GM12878 (cell line): ENCODE data around the gene HSD17B2. TPM values are rescaled to one million over a fixed set of nuclear protein-coding genes. Genes with fewer than 3 reads are reported as not detected.

Experiments used
- ATAC-seq: fragments of 200-7000 bp; cut with Tn5 transposase; 3 replicates; pipeline ENCODE4 v1.9.1; 2020; ENCODE audit warnings: mild to moderate bottlenecking, moderate library complexity
- BruUV-seq: library from RNA; stranded (reverse); fragments of 400-500 nt; replicated peaks from 2 replicates; lab custom pipeline; 2021; lab: Mats Ljungman, UMichigan
- CTCF ChIA-PET: fragments of 300-600 bp; sonication (Branson Sonifier 250); formaldehyde crosslinking; extraction: SDS; loops from one replicate; lab custom pipeline; 2021; ENCODE audit warnings: inconsistent platforms; lab: Yijun Ruan, JAX
- POLR2A ChIA-PET: fragments of 350-600 bp; formaldehyde crosslinking; extraction: SDS; loops from one replicate; lab custom pipeline; 2021; ENCODE audit warnings: inconsistent platforms; lab: Charles Lee
- RAD21 ChIA-PET: fragments of 300-600 bp; sonication (Branson Sonifier 250); formaldehyde crosslinking; loops from one replicate; lab custom pipeline; 2023; ENCODE audit warnings: antibody characterized with exemption; ENCODE audit not compliant: unreplicated experiment; lab: Charles Lee
- SMC1A ChIA-PET: fragments of 300-600 bp; sonication (Branson Sonifier 250); formaldehyde crosslinking; loops from one replicate; lab custom pipeline; 2023; ENCODE audit not compliant: unreplicated experiment, uncharacterized antibody; lab: Charles Lee
- DNase-seq: peaks from one replicate; pipeline ENCODE4 v3.0.0-alpha.2; 2011; ENCODE audit warnings: low read depth, low spot score
- FAIRE-seq: peaks from 3 replicates; lab custom pipeline; 2011; peaks lifted over from hg19 to GRCh38; lab: Jason Lieb, UNC
- H2AFZ ChIP-seq: 2 replicates; pipeline ENCODE4 v1.6.0; 2011; ENCODE audit warnings: low read depth, low read length, control low read depth; ENCODE audit not compliant: control insufficient read depth
- H3K27ac ChIP-seq: 2 replicates; pipeline ENCODE4 v1.5.1; 2011; ENCODE audit warnings: control low read depth; ENCODE audit not compliant: control insufficient read depth, insufficient read depth
- H3K27me3 ChIP-seq, 2 experiments: replicated peaks in 1 of 2; 2 replicates each; pipeline versions ENCODE4 v1.6.0 to v1.6.1; 2011; ENCODE audit warnings: low read length in 1 of 2; ENCODE audit not compliant: control insufficient read depth in 2 of 2, insufficient read depth in 2 of 2
- H3K36me3 ChIP-seq, 2 experiments: 2 replicates each; pipeline ENCODE4 v1.5.1; 2011; ENCODE audit warnings: low read length in 1 of 2; ENCODE audit not compliant: control insufficient read depth in 2 of 2, insufficient read depth in 2 of 2
- H3K4me1 ChIP-seq: 2 replicates; pipeline ENCODE4 v1.6.1; 2011; ENCODE audit warnings: mild to moderate bottlenecking, low read length, moderate library complexity, mixed read lengths; ENCODE audit not compliant: control insufficient read depth, insufficient read depth
- H3K4me2 ChIP-seq: 2 replicates; pipeline ENCODE4 v1.6.0; 2011; ENCODE audit warnings: control low read depth; ENCODE audit not compliant: control insufficient read depth, insufficient read depth
- H3K4me3 ChIP-seq: fragments of 200-600 bp; sonication (generic); 2 replicates; pipeline ENCODE4 v1.5.1; 2016
- H3K79me2 ChIP-seq: 2 replicates; pipeline ENCODE4 v1.6.0; 2011; ENCODE audit warnings: low read length; ENCODE audit not compliant: control insufficient read depth, insufficient read depth
- H3K9ac ChIP-seq: 2 replicates; pipeline ENCODE4 v1.8.0; 2011; ENCODE audit warnings: low read length, control low read depth, mixed read lengths; ENCODE audit not compliant: control insufficient read depth, insufficient read depth
- H3K9me3 ChIP-seq: replicated peaks from 3 replicates; pipeline ENCODE4 v1.5.1; 2011; ENCODE audit warnings: mild to moderate bottlenecking, low read length; ENCODE audit not compliant: control insufficient read depth, insufficient read depth
- H4K20me1 ChIP-seq: 2 replicates; pipeline ENCODE4 v1.6.0; 2011; ENCODE audit not compliant: control insufficient read depth, insufficient read depth
- ATF2 ChIP-seq: IDR thresholded peaks from 2 replicates; pipeline ENCODE4 v1.6.1; 2012; ENCODE audit warnings: low read length, inconsistent platforms
- CBFB ChIP-seq: IDR thresholded peaks from 2 replicates; pipeline ENCODE4 v1.6.1; 2016; ENCODE audit warnings: antibody characterized with exemption, low read depth
- GATAD2B ChIP-seq: fragments of 450-650 bp; conservative IDR thresholded peaks from 2 replicates; pipeline ENCODE4 v1.6.1; 2017; ENCODE audit warnings: low read depth, mild to moderate bottlenecking, moderate library complexity
- IRF4 ChIP-seq: IDR thresholded peaks from 2 replicates; pipeline ENCODE4 v1.6.1; 2011; ENCODE audit warnings: low read depth, low read length
- LARP7 ChIP-seq: fragments of 450-650 bp; IDR thresholded peaks from 2 replicates; pipeline ENCODE4 v1.6.1; 2017; ENCODE audit warnings: mild to moderate bottlenecking
- NFYA ChIP-seq: IDR thresholded peaks from 2 replicates; pipeline ENCODE4 v1.6.1; 2011; ENCODE audit warnings: low read depth, mild to moderate bottlenecking, low read length, improper control_type of control experiment, borderline replicate concordance
- NKRF ChIP-seq: fragments of 450-650 bp; conservative IDR thresholded peaks from 2 replicates; pipeline ENCODE4 v1.6.1; 2017; ENCODE audit warnings: mild to moderate bottlenecking, moderate library complexity
- SP1 ChIP-seq: IDR thresholded peaks from one replicate; pipeline ENCODE4 v1.6.1; 2011; ENCODE audit warnings: low read depth, low read length
- STAT3 ChIP-seq: IDR thresholded peaks from 2 replicates; pipeline ENCODE4 v1.6.1; 2011; ENCODE audit warnings: low read depth, low read length, improper control_type of control experiment
- TBL1XR1 ChIP-seq: IDR thresholded peaks from 2 replicates; pipeline ENCODE4 v1.6.1; 2012; ENCODE audit warnings: low read depth, low read length, improper control_type of control experiment
- ZNF24 ChIP-seq: fragments of 450-650 bp; IDR thresholded peaks from 2 replicates; pipeline ENCODE4 v1.6.1; 2017; ENCODE audit warnings: antibody characterized with exemption, mild to moderate bottlenecking
- WGBS: methylation state at CpG from one replicate; pipeline ENCODE4 v1.1.6; 2016; ENCODE audit warnings: low lambda C conversion rate; ENCODE audit not compliant: insufficient replicate concordance, insufficient coverage; ENCODE audit errors: missing lambda C conversion rate; 5-methylcytosine and 5-hydroxymethylcytosine counted together
- in situ Hi-C: fragments of 300-500 bp; cut with MboI; formaldehyde crosslinking; loops from 9 replicates; pipeline ENCODE4 v1.14.3; 2018; ENCODE audit warnings: mixed read lengths
- intact Hi-C: fragments of 100-400 bp; cut with micrococcal nuclease; formaldehyde crosslinking; loops from one replicate; pipeline ENCODE4 v1.14.2; 2022; ENCODE audit not compliant: unreplicated experiment
- polyA plus RNA-seq, 11 experiments: library from polyadenylated mRNA; depleted of rRNA in 4 of 11; unstranded in 6 of 11; stranded (reverse) in 5 of 11; fragments of >200 nt; fragmentation: Nextera tagmentation in 4 of 11; fragmentation: Illumina TruSeq in 1 of 11; extraction: Ambion mirVana in 4 of 11; extraction: Trizol in 1 of 11; gene quantifications; 1 replicate in 1 of 11; 2 replicates in 10 of 11; pipeline versions ENCODE4 v1.2.1 to v1.2.3, GENCODE V29; 2011 to 2016; ENCODE audit warnings: inconsistent platforms in 2 of 11, missing spikeins in 2 of 11, low read depth in 1 of 11
- total RNA-seq, 4 experiments: library from RNA; depleted of rRNA in 3 of 4; stranded (reverse); fragments of >200 nt in 3 of 4; fragmentation: Illumina TruSeq in 1 of 4; extraction: Trizol in 1 of 4; gene quantifications; 2 replicates each; pipeline versions ENCODE4 v1.2.1 to v1.2.3, GENCODE V29; 2013 to 2021
- TF ChIP-seq, protein P1 (sequence below): fragments of 450-650 bp; IDR thresholded peaks from 2 replicates; pipeline ENCODE4 v1.6.1; 2018; ENCODE audit warnings: borderline replicate concordance, mild to moderate bottlenecking; ENCODE audit not compliant: partially characterized antibody
- TF ChIP-seq, protein P2 (sequence below): fragments of 450-650 bp; IDR thresholded peaks from 2 replicates; pipeline ENCODE4 v1.6.1; 2017; ENCODE audit warnings: mild to moderate bottlenecking
- TF ChIP-seq, protein P3 (sequence below): IDR thresholded peaks from 2 replicates; pipeline ENCODE4 v1.6.1; 2011; ENCODE audit warnings: borderline replicate concordance, low read depth, mild to moderate bottlenecking, moderate library complexity, low read length; ENCODE audit not compliant: insufficient read depth, poor library complexity, severe bottlenecking

Gene HSD17B2
- total and polyA plus RNA-seq, 10 of the 15 experiments (the other 5 are each of a cell fraction or from before 2014, with no cell fraction given): not detected

- TF ChIP-seq, protein P1, sequence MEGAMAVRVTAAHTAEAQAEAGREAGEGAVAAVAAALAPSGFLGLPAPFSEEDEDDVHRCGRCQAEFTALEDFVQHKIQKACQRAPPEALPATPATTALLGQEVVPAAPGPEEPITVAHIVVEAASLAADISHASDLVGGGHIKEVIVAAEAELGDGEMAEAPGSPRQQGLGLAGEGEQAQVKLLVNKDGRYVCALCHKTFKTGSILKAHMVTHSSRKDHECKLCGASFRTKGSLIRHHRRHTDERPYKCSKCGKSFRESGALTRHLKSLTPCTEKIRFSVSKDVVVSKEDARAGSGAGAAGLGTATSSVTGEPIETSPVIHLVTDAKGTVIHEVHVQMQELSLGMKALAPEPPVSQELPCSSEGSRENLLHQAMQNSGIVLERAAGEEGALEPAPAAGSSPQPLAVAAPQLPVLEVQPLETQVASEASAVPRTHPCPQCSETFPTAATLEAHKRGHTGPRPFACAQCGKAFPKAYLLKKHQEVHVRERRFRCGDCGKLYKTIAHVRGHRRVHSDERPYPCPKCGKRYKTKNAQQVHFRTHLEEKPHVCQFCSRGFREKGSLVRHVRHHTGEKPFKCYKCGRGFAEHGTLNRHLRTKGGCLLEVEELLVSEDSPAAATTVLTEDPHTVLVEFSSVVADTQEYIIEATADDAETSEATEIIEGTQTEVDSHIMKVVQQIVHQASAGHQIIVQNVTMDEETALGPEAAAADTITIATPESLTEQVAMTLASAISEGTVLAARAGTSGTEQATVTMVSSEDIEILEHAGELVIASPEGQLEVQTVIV: no peak
- no peak for TF ChIP-seq SP1
- no peak for TF ChIP-seq ZNF24
- TF ChIP-seq, protein P2, sequence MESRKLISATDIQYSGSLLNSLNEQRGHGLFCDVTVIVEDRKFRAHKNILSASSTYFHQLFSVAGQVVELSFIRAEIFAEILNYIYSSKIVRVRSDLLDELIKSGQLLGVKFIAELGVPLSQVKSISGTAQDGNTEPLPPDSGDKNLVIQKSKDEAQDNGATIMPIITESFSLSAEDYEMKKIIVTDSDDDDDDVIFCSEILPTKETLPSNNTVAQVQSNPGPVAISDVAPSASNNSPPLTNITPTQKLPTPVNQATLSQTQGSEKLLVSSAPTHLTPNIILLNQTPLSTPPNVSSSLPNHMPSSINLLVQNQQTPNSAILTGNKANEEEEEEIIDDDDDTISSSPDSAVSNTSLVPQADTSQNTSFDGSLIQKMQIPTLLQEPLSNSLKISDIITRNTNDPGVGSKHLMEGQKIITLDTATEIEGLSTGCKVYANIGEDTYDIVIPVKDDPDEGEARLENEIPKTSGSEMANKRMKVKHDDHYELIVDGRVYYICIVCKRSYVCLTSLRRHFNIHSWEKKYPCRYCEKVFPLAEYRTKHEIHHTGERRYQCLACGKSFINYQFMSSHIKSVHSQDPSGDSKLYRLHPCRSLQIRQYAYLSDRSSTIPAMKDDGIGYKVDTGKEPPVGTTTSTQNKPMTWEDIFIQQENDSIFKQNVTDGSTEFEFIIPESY: no peak
These were observed 46.2 kb downstream of the HSD17B2 start (continued) for GRCh38 chr16:82081264-82081663.

DNA sequence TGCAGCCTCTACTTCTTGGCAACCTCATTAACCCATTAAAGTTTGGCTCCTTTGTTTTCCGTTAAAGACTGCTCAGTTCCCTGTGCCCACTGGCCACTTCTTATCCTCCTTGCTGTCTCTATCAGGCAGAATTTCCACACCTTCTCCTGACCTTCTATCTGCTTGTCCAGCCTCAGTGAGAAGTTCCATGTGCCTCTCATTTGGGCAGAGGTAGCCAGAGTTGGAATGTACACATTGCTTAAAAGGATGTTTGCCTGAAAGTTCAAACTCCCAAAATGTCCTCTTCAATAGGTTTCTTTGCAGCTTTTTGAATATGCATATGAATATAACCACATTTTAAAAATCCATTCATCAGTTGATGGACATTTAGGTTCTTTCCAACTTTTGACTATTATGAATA, 47.0 kb downstream of the HSD17B2 start:
- no peaks in the 10 kb centered on the region for H4K20me1 ChIP-seq
- CTCF ChIA-PET: interaction anchor here (0.9 kb wide), 1 partner anchor 21 kb away, joined by 3 read pairs; no protein-coding TSS in a partner anchor
- intact Hi-C loops: no loop called here
- no peaks in the 10 kb centered on the region for H3K79me2 ChIP-seq
- SMC1A ChIA-PET: interaction anchor here (0.7 to 1.3 kb wide), 3 partner anchors 8 to 25 kb away, joined by 3 read pairs; no protein-coding TSS in a partner anchor
- no peak overlapping the region for H3K4me2 ChIP-seq
- no peak overlapping the region for H2AFZ ChIP-seq
- H3K27me3 ChIP-seq: no peaks in the 10 kb centered on the region; a peak in 2 of 4 replicates
- no peaks in the 10 kb centered on the region for H3K4me1 ChIP-seq
- H3K4me3 ChIP-seq: no peak overlapping the region
- WGBS: 0% methylated on average over 1 of the region's 1 CpG
- RAD21 ChIA-PET: no interaction called here
- H3K27ac ChIP-seq: no peak overlapping the region
- POLR2A ChIA-PET: no interaction called here
- in situ Hi-C loops: no loop called here
- no peaks in the 10 kb centered on the region for H3K36me3 ChIP-seq
- TF ChIP-seq TBL1XR1: no peak
- TF ChIP-seq IRF4: no peak
- TF ChIP-seq ATF2: no peak
- TF ChIP-seq STAT3: no peak
- no peak for TF ChIP-seq CBFB
- TF ChIP-seq, protein P3, sequence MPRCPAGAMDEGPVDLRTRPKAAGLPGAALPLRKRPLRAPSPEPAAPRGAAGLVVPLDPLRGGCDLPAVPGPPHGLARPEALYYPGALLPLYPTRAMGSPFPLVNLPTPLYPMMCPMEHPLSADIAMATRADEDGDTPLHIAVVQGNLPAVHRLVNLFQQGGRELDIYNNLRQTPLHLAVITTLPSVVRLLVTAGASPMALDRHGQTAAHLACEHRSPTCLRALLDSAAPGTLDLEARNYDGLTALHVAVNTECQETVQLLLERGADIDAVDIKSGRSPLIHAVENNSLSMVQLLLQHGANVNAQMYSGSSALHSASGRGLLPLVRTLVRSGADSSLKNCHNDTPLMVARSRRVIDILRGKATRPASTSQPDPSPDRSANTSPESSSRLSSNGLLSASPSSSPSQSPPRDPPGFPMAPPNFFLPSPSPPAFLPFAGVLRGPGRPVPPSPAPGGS: no peak
- no peak for TF ChIP-seq LARP7
- TF ChIP-seq NFYA: no peak
- no peak for TF ChIP-seq NKRF
- TF ChIP-seq GATAD2B: no peak
- DNase-seq (no peak), ATAC-seq (no peak), FAIRE-seq (no peak)
- no peaks in the 10 kb centered on the region for H3K9me3 ChIP-seq
- H3K9ac ChIP-seq: no peak overlapping the region
- BruUV-seq: no TSS peak
